ENCODE results near the gene CCDC194. TPM values are rescaled to one million over a fixed set of nuclear protein-coding genes. Genes with fewer than 3 reads are reported as not detected.

The CCDC194 gene
- total RNA-seq, 1 experiment from 2014 or later, result not detected

Other genes starting within 250 kb of the CCDC194 start
- 43.2 and 43.4 TPM in 2 replicates for gene USE1, start 178.8 kb downstream of the CCDC194 start, total RNA-seq (2014; rRNA removed; shearing (Covaris generic))
- gene OCEL1, start 168.0 kb downstream of the CCDC194 start, total RNA-seq (2014; rRNA removed; shearing (Covaris generic)), result 6.8 and 8.8 TPM in 2 replicates
- 24.8 and 38.6 TPM in 2 replicates for gene NR2F6, start 148.3 kb downstream of the CCDC194 start, total RNA-seq (2014; rRNA removed; shearing (Covaris generic))
- gene USHBP1, start 129.5 kb downstream of the CCDC194 start, total RNA-seq (2014; rRNA removed; shearing (Covaris generic)), result not detected in 2 replicates
- gene BABAM1, start 126.8 kb downstream of the CCDC194 start, total RNA-seq (2014; rRNA removed; shearing (Covaris generic)), result 154 and 167 TPM in 2 replicates
- gene ANKLE1, start 112.3 kb downstream of the CCDC194 start, total RNA-seq (2014; rRNA removed; shearing (Covaris generic)), result 0.06 TPM in 1 of 2 replicates, not detected in the other
- gene ABHD8, start 90.8 kb downstream of the CCDC194 start, total RNA-seq (2014; rRNA removed; shearing (Covaris generic)), result 3.5 and 7.5 TPM in 2 replicates
- 48.0 and 76.2 TPM in 2 replicates for gene MRPL34, start 88.3 kb downstream of the CCDC194 start, total RNA-seq (2014; rRNA removed; shearing (Covaris generic))
- gene DDA1, start 84.6 kb downstream of the CCDC194 start, total RNA-seq (2014; rRNA removed; shearing (Covaris generic)), result 20.0 and 34.3 TPM in 2 replicates
- 1.4 and 3.2 TPM in 2 replicates for gene ANO8, start 59.3 kb downstream of the CCDC194 start, total RNA-seq (2014; rRNA removed; shearing (Covaris generic))
- gene GTPBP3, start 56.6 kb downstream of the CCDC194 start, total RNA-seq (2014; rRNA removed; shearing (Covaris generic)), result 10.2 and 21.7 TPM in 2 replicates
- not detected in 2 replicates for gene PLVAP, start 16.9 kb downstream of the CCDC194 start, total RNA-seq (2014; rRNA removed; shearing (Covaris generic))
- 273 and 396 TPM in 2 replicates for gene BST2, start 11.4 kb upstream of the CCDC194 start, total RNA-seq (2014; rRNA removed; shearing (Covaris generic))
- 155 and 216 TPM in 2 replicates for gene MVB12A, start 25.9 kb upstream of the CCDC194 start, total RNA-seq (2014; rRNA removed; shearing (Covaris generic))
- gene TMEM221, start 54.5 kb upstream of the CCDC194 start, total RNA-seq (2014; rRNA removed; shearing (Covaris generic)), result 0.27 and 1.1 TPM in 2 replicates
- gene NXNL1, start 66.7 kb upstream of the CCDC194 start, total RNA-seq (2014; rRNA removed; shearing (Covaris generic)), result not detected in 2 replicates
- gene SLC27A1, start 76.3 kb upstream of the CCDC194 start, total RNA-seq (2014; rRNA removed; shearing (Covaris generic)), result 3.6 and 4.8 TPM in 2 replicates
- gene PGLS, start 117.5 kb upstream of the CCDC194 start, total RNA-seq (2014; rRNA removed; shearing (Covaris generic)), result 80.9 and 96.4 TPM in 2 replicates
- gene COLGALT1, start 161.5 kb upstream of the CCDC194 start, total RNA-seq (2014; rRNA removed; shearing (Covaris generic)), result 89.9 and 95.2 TPM in 2 replicates